C4-2B (cell line): ENCODE data around the gene SCYL3.

Experiments
- H3K27ac ChIP-seq: fragments of 450-650 bp; 2 replicates; pipeline ENCODE4 v1.5.1; 2017
- CTCF ChIP-seq: fragments of 450-650 bp; conservative IDR thresholded peaks from 2 replicates; pipeline ENCODE4 v1.5.1; 2017; ENCODE audit warnings: mild to moderate bottlenecking
- ZFX ChIP-seq: fragments of 450-650 bp; IDR thresholded peaks from 2 replicates; pipeline ENCODE4 v1.6.1; 2017

SCYL3 gene

GRCh38 chr1:169909499-169909898, 15.8 kb upstream of the SCYL3 start:
- no peak for TF ChIP-seq CTCF
- TF ChIP-seq ZFX: no peak
- no peak overlapping the region for H3K27ac ChIP-seq

GRCh38 chr1:169906938-169907337, 13.2 kb upstream of the SCYL3 start:
- TF ChIP-seq CTCF (no peak), ZFX (no peak)
- no peak overlapping the region for H3K27ac ChIP-seq

DNA sequence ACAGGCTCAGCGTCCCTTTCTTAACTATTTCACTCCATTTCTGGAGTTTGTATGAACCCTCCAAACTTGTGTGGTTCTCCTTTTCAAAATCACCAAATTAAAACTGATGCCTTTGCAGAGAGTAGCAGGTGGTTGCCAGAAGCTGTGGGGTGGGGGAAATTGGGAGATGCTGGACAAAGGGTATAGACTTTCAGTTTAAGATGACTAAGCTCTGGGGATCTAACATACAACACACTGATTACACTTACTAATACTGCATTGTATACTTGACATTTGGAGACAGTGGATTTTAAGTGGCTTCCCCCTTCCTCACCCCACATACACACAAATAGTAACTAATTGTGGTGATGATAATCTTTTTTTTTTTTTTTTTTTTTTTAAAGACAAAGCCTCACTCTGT, 11.1 kb upstream of the SCYL3 start:
- TF ChIP-seq CTCF (no peak), ZFX (no peak)
- no peak overlapping the region for H3K27ac ChIP-seq

- H3K27ac ChIP-seq: no peak overlapping the region
- TF ChIP-seq ZFX: no peak
- no peak for TF ChIP-seq CTCF
These were observed 9.1 kb upstream of the SCYL3 start for GRCh38 chr1:169902751-169903150.

GRCh38 chr1:169901115-169901514, 7.4 kb upstream of the SCYL3 start:
- TF ChIP-seq ZFX: no peak
- TF ChIP-seq CTCF: no peak
- no peak overlapping the region for H3K27ac ChIP-seq

- no peak overlapping the region for H3K27ac ChIP-seq
These were observed 6.9 kb upstream of the SCYL3 start for GRCh38 chr1:169900571-169900970.

GRCh38 chr1:169899519-169900217, 6.0 kb upstream of the SCYL3 start:
- H3K27ac ChIP-seq: no peak overlapping the region
- no peak for TF ChIP-seq ZFX

More at GRCh38 chr1:169900571-169900970, 6.9 kb upstream of the SCYL3 start:
- TF ChIP-seq ZFX (no peak), CTCF (no peak)

DNA sequence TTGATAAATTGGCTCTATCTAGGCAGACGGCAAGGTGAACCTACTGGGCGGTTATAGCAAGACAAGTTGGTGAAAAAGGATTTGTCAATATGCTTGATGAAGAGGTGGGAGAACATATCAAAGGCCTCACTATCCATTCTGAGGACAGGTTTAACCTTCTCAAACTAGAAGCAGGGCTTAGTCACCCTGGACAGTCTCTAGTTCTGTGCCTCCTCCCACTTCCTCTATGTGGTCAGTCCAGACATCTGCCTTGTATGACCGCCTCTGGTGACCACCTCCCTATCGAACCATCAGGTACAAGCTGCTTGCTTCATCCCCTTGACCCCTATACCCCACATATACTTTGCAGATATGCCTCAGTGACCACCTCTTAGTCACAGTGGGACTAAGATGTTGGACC, 2.3 kb upstream of the SCYL3 start:
- no peak overlapping the region for H3K27ac ChIP-seq
- TF ChIP-seq CTCF (no peak), ZFX (no peak)
